GM19452 (cell line): ENCODE results near the gene SUPT7L.
"Not testable (repeated sequence)": the region's sequence is repeated elsewhere in the genome, so short reads cannot be mapped to it uniquely, and the experiment has no call there.

Experiments
- ATAC-seq: cut with Tn5 transposase; IDR thresholded peaks from one replicate; pipeline ENCODE4 v1.9.1; 2021; ENCODE audit not compliant: unreplicated experiment

Gene SUPT7L

DNA sequence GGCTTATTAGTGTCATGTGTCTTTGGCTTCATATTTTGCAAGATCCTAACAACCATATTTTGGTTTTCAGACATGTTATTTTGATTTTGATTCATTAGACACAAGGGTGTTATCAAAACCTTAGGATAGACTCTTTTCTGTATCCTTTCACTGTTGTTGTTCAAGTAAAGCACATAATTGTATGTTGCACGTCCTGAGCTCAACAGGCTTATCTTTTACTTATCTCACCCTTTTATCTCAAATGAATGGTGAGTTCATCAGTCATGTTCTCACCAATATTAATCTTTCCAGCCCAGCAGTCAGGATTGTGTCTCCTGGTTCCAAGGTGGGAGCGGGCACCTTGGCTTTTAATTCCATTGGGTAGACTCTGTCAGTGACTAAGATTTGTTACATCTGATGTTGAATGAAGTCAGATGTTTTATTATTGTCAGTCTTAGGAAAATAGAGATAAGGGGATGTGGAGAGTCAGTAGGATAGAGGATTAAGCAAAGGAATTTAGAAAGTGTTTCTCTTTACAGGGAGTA is 22.6 kb downstream of the SUPT7L start:
- ATAC-seq, result no peak

DNA sequence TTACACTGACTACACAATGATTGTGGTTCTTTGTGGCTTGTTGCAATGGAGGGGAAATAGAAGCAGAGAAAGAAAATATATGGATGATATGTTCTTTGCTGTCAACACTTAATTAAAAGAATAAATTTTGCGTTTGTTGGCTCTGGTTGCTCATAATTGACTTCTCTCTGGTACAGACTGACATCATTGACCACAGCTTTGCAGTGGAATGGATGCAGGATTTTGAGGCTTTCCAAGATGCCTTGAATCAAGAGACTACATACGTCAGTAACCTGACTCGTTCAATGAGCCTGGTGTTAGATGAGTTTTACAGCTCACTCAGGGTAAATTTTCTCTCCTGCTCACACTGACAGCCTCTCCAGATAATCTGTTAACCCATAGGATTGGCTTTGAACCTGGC is 24.7 kb downstream of the SUPT7L start:
- no peak for ATAC-seq

DNA sequence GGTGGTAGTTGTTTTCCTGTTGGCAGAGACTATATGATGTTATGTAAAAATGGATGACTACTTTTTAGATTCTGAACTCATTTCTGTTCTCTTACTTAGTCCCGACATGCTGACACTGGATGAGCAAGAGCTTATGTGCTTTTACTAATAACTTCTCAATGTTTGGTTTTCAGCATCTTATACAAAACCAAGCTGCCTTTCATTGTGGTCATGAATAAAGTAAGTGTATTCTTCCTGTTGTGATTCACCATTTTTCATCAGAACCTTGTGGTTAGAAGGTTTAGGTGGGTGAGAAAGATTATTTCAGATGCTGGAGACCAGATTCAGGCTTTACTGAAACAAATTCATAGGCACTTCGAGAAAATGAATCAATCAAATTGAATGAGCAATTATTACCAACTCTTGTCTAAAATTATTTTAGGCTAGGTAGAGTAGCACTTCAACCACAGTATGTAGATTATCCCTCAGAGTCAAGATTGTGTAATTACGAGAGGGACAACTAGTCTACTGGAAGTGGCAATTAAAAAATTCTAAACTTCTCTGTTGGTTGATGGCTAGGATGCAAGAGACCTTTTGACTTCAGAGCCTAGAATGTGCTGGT is 25.3 kb downstream of the SUPT7L start:
- ATAC-seq, result no peak

DNA sequence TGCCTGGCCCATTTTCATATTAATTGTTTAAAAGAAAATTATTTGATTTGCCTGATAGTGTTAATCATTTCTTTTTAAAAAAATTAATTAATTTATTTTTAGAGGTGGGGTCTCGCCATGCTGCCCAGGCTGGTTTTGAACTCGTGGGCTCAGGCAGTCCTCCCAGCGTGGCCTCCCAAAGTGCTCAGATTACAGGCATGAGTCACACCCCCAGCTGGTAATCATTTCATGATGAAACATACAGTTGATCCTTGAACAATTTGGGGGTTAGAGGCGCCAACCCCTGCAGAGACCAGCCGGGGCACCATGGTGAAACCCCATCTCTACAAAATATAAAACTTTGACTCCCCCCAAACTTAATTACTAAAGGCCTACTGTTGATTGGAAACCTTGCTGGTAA is 26.6 kb downstream of the SUPT7L start:
- ATAC-seq, result no peak

DNA sequence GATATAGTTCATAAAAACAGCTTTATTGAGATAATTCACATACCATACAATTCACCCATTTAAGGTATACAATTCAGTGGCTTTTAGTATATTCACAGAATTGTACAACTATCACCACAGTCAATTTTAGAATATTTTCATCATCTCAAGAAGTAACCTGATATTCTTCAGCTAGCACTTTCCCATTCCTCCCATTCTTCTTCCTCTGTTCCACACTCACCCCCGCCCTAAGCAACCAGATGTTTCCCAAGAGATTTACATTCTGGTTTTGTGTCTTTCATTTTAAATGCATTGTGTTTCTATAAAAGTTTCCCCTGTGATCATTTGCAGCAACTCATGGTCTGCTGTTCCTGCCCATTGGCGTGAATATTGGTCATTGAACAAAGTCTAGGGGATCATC is 29.1 kb downstream of the SUPT7L start:
- no peak for ATAC-seq

DNA sequence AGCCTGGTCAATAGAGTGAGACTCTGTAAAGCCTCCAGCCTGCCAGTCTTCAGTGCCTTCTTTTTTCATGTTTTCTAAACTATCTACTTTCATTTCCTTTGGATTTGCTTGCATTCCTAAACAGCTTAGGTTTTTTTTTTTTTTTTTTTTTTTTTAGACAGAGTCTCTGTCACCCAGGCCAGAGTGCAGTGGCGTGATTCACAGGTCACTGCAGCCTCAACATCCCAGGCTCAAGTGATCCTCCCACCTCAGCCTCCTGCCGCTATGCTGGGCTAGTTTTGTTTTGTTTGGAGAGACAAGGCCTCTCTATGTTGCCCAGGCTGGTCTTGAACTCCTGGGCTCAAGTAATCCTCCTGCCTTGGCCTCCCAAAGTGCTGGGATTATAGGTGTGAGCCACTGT is 33.2 kb downstream of the SUPT7L start:
- ATAC-seq, result not testable (repeated sequence)

DNA sequence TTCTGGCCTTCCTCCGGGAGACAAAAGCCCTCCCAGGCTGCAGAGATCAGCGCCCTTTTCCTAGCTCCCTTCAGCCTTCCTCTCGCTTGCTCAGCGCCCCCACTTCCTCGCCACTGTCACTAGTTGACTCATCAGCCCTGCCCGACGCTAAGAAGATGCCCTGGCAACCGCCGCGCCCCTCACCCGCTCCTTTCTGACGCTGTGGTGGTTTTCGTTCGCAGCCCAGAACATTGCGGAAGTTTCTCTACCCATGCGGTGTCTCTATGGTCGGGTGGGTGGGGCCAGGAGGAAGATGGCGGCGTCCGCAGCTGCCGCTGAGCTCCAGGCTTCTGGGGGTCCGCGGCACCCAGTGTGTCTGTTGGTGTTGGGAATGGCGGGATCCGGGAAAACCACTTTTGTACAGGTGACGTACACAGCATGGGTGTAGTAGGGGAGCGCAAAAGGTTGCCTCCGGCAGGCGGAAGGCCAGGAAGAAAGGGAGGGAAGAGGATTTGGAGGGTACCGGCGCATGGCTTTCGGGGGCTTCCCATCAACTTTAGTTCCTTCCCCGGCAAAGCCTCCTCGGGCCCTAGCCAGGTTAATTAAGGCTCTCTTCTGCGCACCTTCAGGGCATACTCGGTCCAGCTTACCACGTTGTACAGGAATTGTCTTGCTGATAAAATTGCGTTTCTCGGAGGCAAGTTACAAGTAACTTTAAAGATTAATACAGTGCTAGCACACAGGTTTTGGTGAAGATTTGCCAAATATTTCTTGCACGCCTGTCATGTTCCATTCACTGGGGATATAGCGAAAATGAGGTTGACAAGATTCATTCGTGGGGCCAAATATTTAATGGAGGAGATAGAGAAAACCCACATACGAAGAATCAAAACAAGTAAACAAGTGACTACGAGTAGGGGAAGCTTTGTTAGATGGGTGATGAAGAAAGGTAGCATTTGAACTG is 34.4 kb downstream of the SUPT7L start, which contains the start of the genes CCDC121 and GPN1:
Gene CCDC121 (minus strand): TSS at position 246 of the 943 bp plus-strand sequence. CDS start 1,213 bp downstream, outside the sequence.
Gene GPN1 (plus strand): TSS at position 284 of the 943 bp plus-strand sequence. CDS start 9 bp downstream, at position 293.
- ATAC-seq, result peak; percentile 95

DNA sequence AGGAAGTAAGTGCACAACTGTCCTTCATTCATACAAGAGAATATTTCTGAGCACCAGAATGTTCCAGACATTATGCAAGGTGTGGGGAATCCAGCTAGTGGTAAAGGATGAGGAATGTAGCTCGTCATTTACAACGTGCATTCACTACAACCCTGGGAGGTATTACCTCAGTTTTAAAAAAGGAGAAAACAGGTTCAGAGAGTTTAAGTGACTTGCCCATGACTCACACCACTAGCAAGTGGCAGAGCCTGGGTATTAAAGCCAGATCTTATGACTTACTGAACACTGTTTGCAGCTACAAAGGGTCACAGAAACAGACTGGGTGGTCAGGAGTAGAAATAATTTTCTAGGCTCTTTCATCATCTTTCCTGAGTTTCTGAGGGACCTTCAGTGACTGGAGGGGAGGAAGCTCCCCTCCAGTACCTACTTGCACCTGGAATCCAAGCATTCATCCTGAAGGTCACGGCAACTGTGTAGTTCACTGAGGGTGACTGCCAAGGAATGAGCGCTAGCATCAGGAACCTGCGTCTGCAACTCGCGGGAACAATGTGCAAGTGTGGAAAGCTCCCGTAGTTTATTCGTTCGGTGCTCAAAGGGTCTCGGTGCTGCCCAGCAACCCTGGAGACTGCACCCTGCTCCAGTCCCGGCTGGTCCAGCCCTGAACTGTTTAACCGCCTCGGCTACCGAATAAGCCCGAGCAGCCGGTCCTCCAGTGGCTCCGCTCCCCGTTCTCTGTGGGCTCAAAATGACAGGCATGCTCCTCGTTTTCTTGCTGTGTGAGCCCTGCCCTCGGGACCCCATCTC is 35.2 kb downstream of the SUPT7L start:
- peak; percentile 13 for ATAC-seq

DNA sequence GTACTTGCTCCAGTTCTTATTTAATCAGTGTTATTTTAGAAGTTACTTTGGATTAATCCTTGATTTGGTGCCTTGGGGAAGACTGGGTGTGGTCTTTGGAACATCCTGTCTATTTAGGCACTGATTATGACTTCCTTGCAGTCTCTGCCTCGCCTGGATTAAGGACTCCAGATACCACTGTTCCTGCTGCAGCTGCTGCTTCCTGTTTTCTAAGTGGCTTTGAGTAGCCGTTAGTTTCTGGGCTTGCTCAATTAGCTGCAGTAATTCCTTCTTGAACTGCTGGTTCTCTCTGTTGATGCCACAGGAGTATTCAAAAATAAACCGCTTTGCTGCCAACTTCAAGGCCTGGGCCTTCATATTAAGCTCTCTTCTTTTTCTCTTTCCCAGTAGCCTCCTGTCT is 36.5 kb downstream of the SUPT7L start:
- ATAC-seq, result not testable (repeated sequence)

DNA sequence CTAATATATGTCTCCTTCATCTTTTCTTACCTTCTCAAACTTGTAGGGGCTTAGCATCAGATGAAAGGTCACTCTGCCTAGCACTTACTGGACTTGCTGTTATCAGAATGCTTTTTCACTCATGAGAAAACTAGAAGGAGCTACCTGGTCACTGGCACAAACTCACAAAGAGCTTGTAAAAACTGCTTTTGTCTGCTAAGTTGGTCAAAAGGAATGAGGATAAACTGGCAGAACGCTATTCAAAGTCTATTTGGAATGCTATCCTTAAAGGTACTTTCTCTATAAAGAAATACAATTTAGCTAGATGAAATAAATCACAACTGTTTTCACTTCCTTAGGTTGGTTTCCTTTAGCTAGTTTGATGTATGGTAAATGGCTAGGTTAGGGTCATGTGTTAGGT is 37.1 kb downstream of the SUPT7L start:
- not testable (repeated sequence) for ATAC-seq

DNA sequence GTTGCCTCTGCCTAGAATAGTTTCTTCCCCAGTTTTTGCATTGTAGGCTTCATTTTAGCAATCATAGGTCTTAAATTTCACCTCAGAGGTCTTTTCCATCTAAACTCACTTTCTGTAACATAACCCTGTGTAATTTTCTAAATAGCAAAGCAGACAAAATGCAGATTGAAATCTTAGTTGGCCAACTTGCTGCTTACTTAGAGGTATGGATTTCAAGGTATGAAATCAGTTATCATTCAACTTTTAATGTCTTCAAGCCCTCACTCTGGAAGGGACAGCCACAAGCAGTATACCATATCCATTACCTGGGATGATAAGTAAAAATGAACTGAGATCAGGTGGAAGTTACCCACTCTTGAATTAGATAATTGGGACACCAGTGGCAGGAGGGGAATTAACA is 38.5 kb downstream of the SUPT7L start:
- ATAC-seq, result no peak

DNA sequence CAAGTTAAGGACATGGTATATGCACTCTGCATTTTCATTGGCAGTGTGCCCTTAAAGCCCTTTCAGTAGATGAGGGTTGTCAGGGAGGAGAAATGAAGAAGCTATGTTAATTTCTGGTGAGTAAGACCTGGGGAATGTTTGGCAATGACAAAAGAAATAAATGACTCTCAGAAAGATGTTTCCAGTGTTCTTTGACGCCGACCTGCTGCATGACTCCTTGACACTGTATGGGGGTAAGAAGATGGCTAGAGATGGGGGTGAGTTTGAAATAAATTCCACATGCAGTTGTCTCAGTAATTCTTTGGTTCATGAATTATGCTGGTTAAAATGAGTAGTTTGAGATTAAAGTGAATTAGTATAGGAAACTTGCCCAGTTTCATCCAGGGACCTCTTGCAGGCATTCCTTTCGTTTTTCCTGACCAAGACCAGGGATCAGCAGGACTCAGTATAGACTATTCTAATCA is 40.5 kb downstream of the SUPT7L start:
- ATAC-seq, result no peak

DNA sequence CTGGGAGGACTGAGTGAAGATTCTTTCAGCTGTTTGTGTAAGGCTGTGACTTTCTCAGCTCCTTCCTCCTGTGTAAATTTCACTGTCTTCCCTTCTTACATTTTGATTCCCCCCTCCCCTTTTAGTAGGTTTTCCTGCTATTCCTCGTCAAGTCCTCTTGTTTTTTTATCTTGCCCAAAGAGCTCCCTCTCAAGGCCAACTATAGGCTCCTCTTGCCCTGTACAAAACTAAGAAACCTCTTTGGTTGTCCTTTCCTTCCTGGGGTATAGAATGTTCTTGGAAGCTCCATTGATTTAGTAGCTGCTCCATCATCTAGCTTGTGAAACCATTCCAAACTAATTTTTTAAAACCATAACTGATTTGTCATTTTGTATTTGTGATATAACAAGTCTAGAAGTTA is 41.9 kb downstream of the SUPT7L start:
- no peak for ATAC-seq

DNA sequence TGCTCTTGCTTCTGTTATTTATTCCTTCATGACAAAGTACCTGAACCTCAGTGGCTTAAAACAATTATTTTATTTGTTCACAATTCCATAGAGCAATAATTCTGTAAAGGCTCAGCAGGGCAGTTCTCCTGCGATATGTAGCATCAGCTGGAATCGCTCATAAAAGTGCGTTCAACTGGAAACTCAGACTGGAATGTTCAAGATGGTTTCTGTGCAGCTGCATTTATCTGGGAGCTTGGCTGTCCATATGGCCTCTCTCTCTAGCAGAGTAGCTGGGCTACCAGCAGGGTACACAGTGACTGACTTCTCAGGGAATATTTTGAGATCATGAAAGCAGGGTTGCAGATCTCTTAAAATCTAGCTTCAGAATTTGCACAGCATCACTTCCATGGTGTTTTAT is 48.1 kb downstream of the SUPT7L start:
- ATAC-seq, result no peak

DNA sequence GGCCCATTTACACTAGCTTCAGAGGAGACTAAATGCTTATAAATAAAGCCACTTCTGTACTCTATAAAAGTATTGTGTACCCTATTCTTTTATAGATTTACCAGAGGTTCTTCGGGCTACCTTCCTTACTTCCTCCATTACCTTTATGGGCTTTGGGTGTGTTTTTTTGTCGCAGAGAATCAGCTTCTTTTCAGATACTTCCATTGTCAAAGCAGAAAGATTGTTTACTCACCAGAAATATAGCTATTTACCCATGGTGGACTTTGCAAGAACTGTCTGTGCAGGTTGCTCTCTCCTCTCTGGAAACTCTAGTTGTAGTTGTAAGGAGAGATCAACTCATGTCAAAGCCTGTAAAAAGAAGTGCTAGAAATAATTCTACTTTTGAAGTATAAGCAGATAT is 49.4 kb downstream of the SUPT7L start:
- ATAC-seq, result no peak

DNA sequence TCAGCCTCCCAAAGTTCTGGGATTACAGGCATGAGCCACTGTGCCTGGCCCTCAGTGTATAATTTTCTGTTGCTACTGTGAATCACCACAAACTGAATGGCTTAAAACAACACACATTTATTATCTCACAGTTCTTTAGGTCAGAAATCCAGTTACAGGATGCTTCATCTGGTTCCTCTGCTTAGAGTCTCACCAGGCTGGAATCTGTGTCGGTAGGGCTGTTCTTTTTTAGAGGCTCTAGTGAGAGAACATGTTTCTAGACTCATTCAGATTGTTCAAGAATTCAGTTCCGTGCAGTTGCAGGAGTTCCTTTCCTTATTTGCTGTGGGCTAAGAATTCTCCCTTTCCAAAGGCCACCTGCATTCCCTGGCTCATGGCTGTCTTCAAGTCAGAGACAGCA is 56.8 kb downstream of the SUPT7L start:
- ATAC-seq, result no peak
